Measurements from ENCODE around the gene MYRF. TPM values are rescaled to one million over a fixed set of nuclear protein-coding genes. Genes with fewer than 3 reads are reported as not detected.
A peak's percentile ranks its signal among the peaks of the same experiment; 100 is the strongest.

The MYRF gene
- total and polyA plus RNA-seq, 2 of the 13 experiments (the other 11 are each of a cell fraction or from before 2014, with no cell fraction given) = 10.2 to 25.9 TPM

- no peak for TF ChIP-seq USF2 (IDR thresholded peaks at IDR 0.05; ENCODE audit: low read depth, low read length)
- TF ChIP-seq USF2 (CRISPR knock-in tag; IDR thresholded peaks at IDR 0.05; ENCODE audit: borderline replicate concordance) = peak; percentile 51; the same call in 1 of the 2 replicates
- peak; percentile 96 for TF ChIP-seq ZFP36L1 (CRISPR knock-in tag; IDR thresholded peaks at IDR 0.05)
- no peak for TF ChIP-seq ZHX1 (CRISPR knock-in tag; IDR thresholded peaks at IDR 0.05; ENCODE audit: low read depth)
- no peak for TF ChIP-seq ZNF33B (CRISPR knock-in tag; IDR thresholded peaks at IDR 0.05)
- TF ChIP-seq ZNF282 (IDR thresholded peaks at IDR 0.05; ENCODE audit: partially characterized antibody) = no peak
- no peak; the same call in 1 of the 2 replicates for TF ChIP-seq SP5 (CRISPR knock-in tag; IDR thresholded peaks at IDR 0.05; ENCODE audit: borderline replicate concordance, low read depth)
- no peak for TF ChIP-seq CC2D1A (CRISPR knock-in tag; IDR thresholded peaks at IDR 0.05)
- no peak for TF ChIP-seq GLMP (CRISPR knock-in tag; IDR thresholded peaks at IDR 0.05; ENCODE audit: borderline replicate concordance)
- TF ChIP-seq HMGA1 (CRISPR knock-in tag; conservative IDR thresholded peaks at IDR 0.05) = no peak
- no peak for TF ChIP-seq RNF219 (CRISPR knock-in tag; IDR thresholded peaks at IDR 0.05)
- no peak for TF ChIP-seq ZNF121 (CRISPR knock-in tag; IDR thresholded peaks at IDR 0.05)
- TF ChIP-seq AHR (CRISPR knock-in tag; IDR thresholded peaks at IDR 0.05) = no peak; the same call in 1 of the 2 replicates
- TF ChIP-seq TARDBP (CRISPR knock-in tag; IDR thresholded peaks at IDR 0.05) = peak; percentile 70
- TF ChIP-seq ZNF891 (CRISPR knock-in tag; IDR thresholded peaks at IDR 0.05) = peak; percentile 60; the same call in 1 of the 2 replicates
- TF ChIP-seq KLF9 (CRISPR knock-in tag; IDR thresholded peaks at IDR 0.05; ENCODE audit: low read depth) = 0 out of 2 replicates have a peak, but pooled peaks have one; percentile 3
- no peak for TF ChIP-seq DDIT3 (CRISPR knock-in tag; IDR thresholded peaks at IDR 0.05)
- TF ChIP-seq ZNF264 (CRISPR knock-in tag; IDR thresholded peaks at IDR 0.05) = no peak
- no peak for TF ChIP-seq PAX8 (CRISPR knock-in tag; IDR thresholded peaks at IDR 0.05; ENCODE audit: borderline replicate concordance)
- no peak for TF ChIP-seq ZNF746 (CRISPR knock-in tag; IDR thresholded peaks at IDR 0.05)
- TF ChIP-seq PAWR (CRISPR knock-in tag; IDR thresholded peaks at IDR 0.05; ENCODE audit: borderline replicate concordance) = no peak
- TF ChIP-seq RFX3 (CRISPR knock-in tag; IDR thresholded peaks at IDR 0.05) = no peak
Observed at GRCh38 chr11:61814958-61815789, 62.7 kb downstream of the MYRF start (continued).

All from HepG2 (cell line).